CD14-positive monocyte (primary cell): ENCODE results near the gene NRF1. TPM values are rescaled to one million over a fixed set of nuclear protein-coding genes. Genes with fewer than 3 reads are reported as not detected.
A peak's percentile ranks its signal among the peaks of the same experiment; 100 is the strongest.

Experiments used
- DNase-seq, 3 donors: peaks; one replicate each; pipeline ENCODE4 v3.0.0-alpha.2; 2011 to 2022
- H2AFZ ChIP-seq: 2 replicates; pipeline ENCODE4 v1.6.0; 2012; ENCODE audit warnings: mild to moderate bottlenecking, low read depth, low read length, inconsistent platforms; ENCODE audit not compliant: insufficient read depth, poor library complexity, severe bottlenecking
- H3K27ac ChIP-seq, 2 donors: 1 replicate in 1 of 2; 2 replicates in 1 of 2; pipeline ENCODE4 v1.5.1; 2012 to 2013; ENCODE audit warnings: low read length in 2 of 2, control low read depth in 1 of 2, inconsistent platforms in 1 of 2, low read depth in 1 of 2, mild to moderate bottlenecking in 1 of 2
- H3K27me3 ChIP-seq, 2 donors: one replicate each; pipeline versions ENCODE4 v1.6.0 to v1.6.1; 2011 to 2013; ENCODE audit warnings: low read length in 2 of 2; ENCODE audit not compliant: control insufficient read depth in 2 of 2, insufficient read depth in 2 of 2
- H3K36me3 ChIP-seq, 2 donors: replicated peaks in 1 of 2; 1 replicate in 1 of 2; 2 replicates in 1 of 2; pipeline versions ENCODE4 v1.5.1 to v1.6.1; 2012 to 2013; ENCODE audit warnings: low read length in 2 of 2, control low read depth in 1 of 2, inconsistent platforms in 1 of 2, mild to moderate bottlenecking in 1 of 2; ENCODE audit not compliant: insufficient read depth in 2 of 2, control insufficient read depth in 1 of 2
- H3K4me1 ChIP-seq, 2 donors: 1 replicate in 1 of 2; 2 replicates in 1 of 2; pipeline versions ENCODE4 v1.5.1 to v1.6.1; 2012 to 2013; ENCODE audit warnings: low read length in 2 of 2, control low read depth in 1 of 2, inconsistent platforms in 1 of 2, mild to moderate bottlenecking in 1 of 2, moderate library complexity in 1 of 2; ENCODE audit not compliant: insufficient read depth in 2 of 2, control insufficient read depth in 1 of 2
- H3K4me2 ChIP-seq: replicated peaks from 2 replicates; pipeline ENCODE3; 2012; ENCODE audit warnings: low read length, moderate library complexity, mild to moderate bottlenecking; ENCODE audit not compliant: poor library complexity, severe bottlenecking; ENCODE audit errors: extremely low read depth
- H3K4me3 ChIP-seq, 3 experiments: fragments of 200-600 bp in 1 of 3; sonication (generic) in 1 of 3; replicated peaks in 1 of 3; 1 replicate in 2 of 3; 2 replicates in 1 of 3; pipeline ENCODE4 v1.5.1; 2011 to 2013; ENCODE audit warnings: low read length in 3 of 3, mild to moderate bottlenecking in 3 of 3, control low read depth in 2 of 3, low read depth in 2 of 3, inconsistent platforms in 1 of 3, moderate library complexity in 1 of 3
- H3K79me2 ChIP-seq: 2 replicates; pipeline ENCODE4 v1.6.0; 2012; ENCODE audit warnings: mild to moderate bottlenecking, control low read depth, inconsistent platforms, low read length, moderate library complexity; ENCODE audit not compliant: insufficient read depth
- H3K9ac ChIP-seq: 2 replicates; pipeline ENCODE4 v1.6.0; 2017; ENCODE audit warnings: low read length, mild to moderate bottlenecking; ENCODE audit not compliant: insufficient read depth, poor library complexity, severe bottlenecking
- H3K9me3 ChIP-seq, 2 donors: replicated peaks in 1 of 2; 1 replicate in 1 of 2; 2 replicates in 1 of 2; pipeline versions ENCODE4 v1.5.1 to v1.6.1; 2012 to 2013; ENCODE audit warnings: low read length in 2 of 2, control low read depth in 1 of 2; ENCODE audit not compliant: control insufficient read depth in 1 of 2, insufficient read depth in 1 of 2
- H4K20me1 ChIP-seq: 2 replicates; pipeline ENCODE4 v1.6.0; 2012; ENCODE audit warnings: mild to moderate bottlenecking, low read length, control low read depth, moderate library complexity; ENCODE audit not compliant: insufficient read depth
- H3K27ac Mint-ChIP-seq, 7 donors: one replicate each; pipeline ENCODE4 v1.8.0; 2020; ENCODE audit warnings: mild to moderate bottlenecking in 7 of 7, mixed read lengths in 7 of 7, moderate library complexity in 6 of 7, inconsistent platforms in 2 of 7
- H3K27me3 Mint-ChIP-seq, 3 donors: one replicate each; pipeline ENCODE4 v1.8.0; 2021 to 2022; ENCODE audit warnings: low read depth in 3 of 3, mild to moderate bottlenecking in 3 of 3, mixed read lengths in 3 of 3, moderate library complexity in 3 of 3, inconsistent platforms in 1 of 3
- H3K36me3 Mint-ChIP-seq, 2 donors: one replicate each; pipeline ENCODE4 v1.8.0; 2020; ENCODE audit warnings: mixed read lengths in 2 of 2, inconsistent platforms in 1 of 2, mild to moderate bottlenecking in 1 of 2
- H3K4me1 Mint-ChIP-seq: one replicate; pipeline ENCODE4 v1.8.0; 2020; ENCODE audit warnings: mild to moderate bottlenecking, mixed read lengths
- H3K4me3 Mint-ChIP-seq, 2 donors: one replicate each; pipeline ENCODE4 v1.8.0; 2020; ENCODE audit warnings: mild to moderate bottlenecking in 2 of 2, mixed read lengths in 2 of 2, moderate library complexity in 1 of 2
- H3K9me3 Mint-ChIP-seq, 7 donors: one replicate each; pipeline ENCODE4 v1.8.0; 2020 to 2022; ENCODE audit warnings: mixed read lengths in 7 of 7, mild to moderate bottlenecking in 6 of 7, moderate library complexity in 6 of 7, inconsistent platforms in 2 of 7
- WGBS: methylation state at CpG from one replicate; pipeline ENCODE4 v1.1.5; 2013; ENCODE audit warnings: missing lambda C conversion rate; ENCODE audit not compliant: insufficient coverage; 5-methylcytosine and 5-hydroxymethylcytosine counted together
- intact Hi-C, 2 donors: fragments of 100-400 bp; cut with micrococcal nuclease; formaldehyde crosslinking; loops; one replicate each; pipeline versions ENCODE4 v1.15.0 to v1.15.1; 2023
- polyA plus RNA-seq, 3 donors: library from polyadenylated mRNA; depleted of rRNA in 1 of 3; unstranded in 2 of 3; stranded (reverse) in 1 of 3; fragments of 300-500 nt in 2 of 3; fragments of >200 nt in 1 of 3; fragmentation: Illumina TruSeq in 2 of 3; gene quantifications; 1 replicate in 2 of 3; 2 replicates in 1 of 3; pipeline ENCODE4 v1.2.3, GENCODE V29; 2012 to 2021
- TF ChIP-seq, protein P1 (sequence below): fragments of 200-600 bp; IDR thresholded peaks from one replicate; pipeline ENCODE4 v1.8.0; 2022; ENCODE audit warnings: antibody characterized with exemption, mild to moderate bottlenecking

Gene NRF1
- polyA plus RNA-seq, 3 donors: 5.1 to 14.0 (median 7.7) TPM

DNA sequence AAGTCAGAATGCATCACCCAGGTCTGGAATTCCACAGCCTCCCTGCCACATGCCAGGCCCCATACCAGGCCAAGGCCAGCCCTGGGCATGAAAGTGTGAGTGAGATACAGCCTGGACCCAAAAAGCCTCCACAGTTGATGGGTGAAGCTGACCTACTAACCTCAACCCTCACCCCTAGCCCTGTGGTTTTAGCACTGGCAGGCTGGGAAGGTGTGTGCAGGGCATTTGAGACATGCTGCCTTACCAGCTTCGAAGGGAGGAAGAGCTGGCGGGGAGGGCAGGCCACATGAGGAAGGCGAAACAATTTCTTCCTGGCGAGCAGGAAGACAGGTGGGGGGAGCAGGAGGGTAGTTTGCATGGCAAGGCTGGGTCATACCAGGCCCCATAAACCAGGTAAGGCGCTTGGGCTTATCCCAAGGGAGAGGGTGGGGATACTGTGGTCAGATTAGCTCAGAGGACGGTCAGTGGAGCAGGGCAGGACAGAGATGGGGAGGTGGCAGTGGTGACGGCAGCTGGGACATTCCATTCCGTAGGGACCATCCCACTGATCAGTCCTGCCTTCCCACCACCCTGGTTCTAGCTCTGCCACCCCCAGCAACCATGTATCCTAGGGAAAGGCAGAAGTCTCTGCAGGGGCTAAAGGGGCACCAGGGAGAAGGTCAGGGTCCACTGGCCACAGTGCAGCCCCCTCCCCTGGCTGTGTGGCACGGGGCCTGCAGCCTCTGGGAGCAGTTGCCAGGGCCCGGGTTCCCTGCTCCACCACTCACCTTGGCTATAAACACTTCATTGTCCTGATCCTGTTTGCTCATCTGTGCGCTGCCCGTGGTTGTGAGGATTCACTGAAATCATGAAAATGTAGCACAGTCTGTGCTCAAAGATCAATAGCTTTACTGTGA, 155.8 kb downstream of the NRF1 start:
- Histone ChIP-seq H3K4me2 (no peak overlapping the region), H3K27me3 (no peaks in the 10 kb centered on the region), H3K27ac (no peak overlapping the region), H3K9me3 (no peaks in the 10 kb centered on the region), H4K20me1 (no peaks in the 10 kb centered on the region), H3K9ac (no peak overlapping the region), H3K36me3 (no peaks in the 10 kb centered on the region), H2AFZ (no peak overlapping the region), H3K4me3 (no peak overlapping the region), H3K4me1 (peaks cover 9 to 13% of the 10 kb centered on the region in 2 donors), H3K79me2 (no peaks in the 10 kb centered on the region)
- intact Hi-C loops: no loop called here
- 88% methylated on average over 10 of the region's 12 CpGs for WGBS
- H3K9me3 Mint-ChIP-seq: peaks cover 0 to 6% (median 0%) of the 10 kb centered on the region in 7 donors
- H3K4me1 Mint-ChIP-seq: peaks cover 15% of the 10 kb centered on the region
- H3K27me3 Mint-ChIP-seq: peaks cover 17 to 30% (median 25%) of the 10 kb centered on the region in 3 donors
- H3K36me3 Mint-ChIP-seq: no peaks in the 10 kb centered on the region
- TF ChIP-seq, protein P1, sequence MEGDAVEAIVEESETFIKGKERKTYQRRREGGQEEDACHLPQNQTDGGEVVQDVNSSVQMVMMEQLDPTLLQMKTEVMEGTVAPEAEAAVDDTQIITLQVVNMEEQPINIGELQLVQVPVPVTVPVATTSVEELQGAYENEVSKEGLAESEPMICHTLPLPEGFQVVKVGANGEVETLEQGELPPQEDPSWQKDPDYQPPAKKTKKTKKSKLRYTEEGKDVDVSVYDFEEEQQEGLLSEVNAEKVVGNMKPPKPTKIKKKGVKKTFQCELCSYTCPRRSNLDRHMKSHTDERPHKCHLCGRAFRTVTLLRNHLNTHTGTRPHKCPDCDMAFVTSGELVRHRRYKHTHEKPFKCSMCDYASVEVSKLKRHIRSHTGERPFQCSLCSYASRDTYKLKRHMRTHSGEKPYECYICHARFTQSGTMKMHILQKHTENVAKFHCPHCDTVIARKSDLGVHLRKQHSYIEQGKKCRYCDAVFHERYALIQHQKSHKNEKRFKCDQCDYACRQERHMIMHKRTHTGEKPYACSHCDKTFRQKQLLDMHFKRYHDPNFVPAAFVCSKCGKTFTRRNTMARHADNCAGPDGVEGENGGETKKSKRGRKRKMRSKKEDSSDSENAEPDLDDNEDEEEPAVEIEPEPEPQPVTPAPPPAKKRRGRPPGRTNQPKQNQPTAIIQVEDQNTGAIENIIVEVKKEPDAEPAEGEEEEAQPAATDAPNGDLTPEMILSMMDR: no peak
- peak overlapping the region in 1 of 7 donors; percentile 11 for H3K27ac Mint-ChIP-seq
- no peak for DNase-seq
- H3K4me3 Mint-ChIP-seq: no peak overlapping the region

GRCh38 chr7:129768614-129769399, 157.3 kb downstream of the NRF1 start:
- intact Hi-C loops: no loop called here
- Histone ChIP-seq H3K4me3 (no peak overlapping the region), H3K4me1 (peaks cover 9 to 13% of the 10 kb centered on the region in 2 donors), H2AFZ (no peak overlapping the region), H4K20me1 (no peaks in the 10 kb centered on the region), H3K27ac (no peak overlapping the region), H3K27me3 (no peaks in the 10 kb centered on the region), H3K9ac (no peak overlapping the region), H3K79me2 (no peaks in the 10 kb centered on the region), H3K4me2 (no peak overlapping the region), H3K9me3 (no peaks in the 10 kb centered on the region), H3K36me3 (no peaks in the 10 kb centered on the region)
- Mint-ChIP-seq H3K36me3 (no peaks in the 10 kb centered on the region), H3K4me1 (peaks cover 10% of the 10 kb centered on the region), H3K27ac (peak overlapping the region in 1 of 7 donors; percentile 48), H3K27me3 (peaks cover 22 to 42% (median 29%) of the 10 kb centered on the region in 3 donors), H3K9me3 (peaks cover 0 to 6% (median 0%) of the 10 kb centered on the region in 7 donors), H3K4me3 (no peak overlapping the region)
- 89% methylated on average over 17 of the region's 17 CpGs for WGBS
- TF ChIP-seq, protein P1: no peak
- DNase-seq: no peak
